Suprapubic skin (tissue), 4 donors: ENCODE results near the gene PRKCZ. TPM values are rescaled to one million over a fixed set of nuclear protein-coding genes. Genes with fewer than 3 reads are reported as not detected.

ENCODE experiments used
- DNase-seq, 2 donors: peaks; one replicate each; pipeline ENCODE4 v3.0.0-alpha.2; 2019; ENCODE audit warnings: low spot score in 2 of 2
- H3K27ac ChIP-seq: fragments of 200-600 bp; sonication (generic); one replicate; pipeline ENCODE4 v1.5.1; 2019
- H3K27me3 ChIP-seq: fragments of 200-600 bp; sonication (generic); one replicate; pipeline ENCODE4 v1.5.1; 2019
- H3K36me3 ChIP-seq: fragments of 200-600 bp; sonication (generic); one replicate; pipeline ENCODE4 v1.5.1; 2019
- H3K4me1 ChIP-seq: fragments of 200-600 bp; sonication (generic); one replicate; pipeline ENCODE4 v1.5.1; 2019
- H3K4me3 ChIP-seq: fragments of 200-600 bp; sonication (generic); one replicate; pipeline ENCODE4 v1.5.1; 2019; ENCODE audit warnings: mild to moderate bottlenecking
- H3K9me3 ChIP-seq: fragments of 200-600 bp; sonication (generic); one replicate; pipeline ENCODE4 v1.5.1; 2019
- EP300 ChIP-seq: sonication (generic); formaldehyde crosslinking; IDR thresholded peaks from one replicate; pipeline ENCODE4 v1.6.1; 2017; ENCODE audit warnings: antibody characterized with exemption
- POLR2A ChIP-seq, 2 donors: fragments of 450-650 bp; IDR thresholded peaks; one replicate each; pipeline ENCODE4 v1.6.1; 2017; ENCODE audit warnings: antibody characterized with exemption in 2 of 2, mild to moderate bottlenecking in 2 of 2, moderate library complexity in 2 of 2
- POLR2AphosphoS5 ChIP-seq, 3 donors: sonication (generic); formaldehyde crosslinking; IDR thresholded peaks; one replicate each; pipeline ENCODE4 v1.6.1; 2017; ENCODE audit warnings: antibody characterized with exemption in 3 of 3
- WGBS: methylation state at CpG from one replicate; pipeline ENCODE4 v1.1.5; 2018; 5-methylcytosine and 5-hydroxymethylcytosine counted together
- total RNA-seq, 4 donors: library from RNA; depleted of rRNA; stranded (reverse); fragments of >200 nt; gene quantifications; one replicate each; pipeline ENCODE4 v1.1.0, GENCODE V29; 2016
- TF ChIP-seq, protein P1 (sequence below), 2 donors: fragments of 200-600 bp in 1 of 2; fragments of 450-650 bp in 1 of 2; sonication (generic) in 1 of 2; IDR thresholded peaks; one replicate each; pipeline ENCODE4 v1.5.1; 2016 to 2019; ENCODE audit warnings: antibody characterized with exemption in 2 of 2, mild to moderate bottlenecking in 1 of 2, moderate library complexity in 1 of 2

Gene PRKCZ
- total RNA-seq, 4 donors from 2014 or later: 21.7 to 31.5 (median 25.4) TPM

DNA sequence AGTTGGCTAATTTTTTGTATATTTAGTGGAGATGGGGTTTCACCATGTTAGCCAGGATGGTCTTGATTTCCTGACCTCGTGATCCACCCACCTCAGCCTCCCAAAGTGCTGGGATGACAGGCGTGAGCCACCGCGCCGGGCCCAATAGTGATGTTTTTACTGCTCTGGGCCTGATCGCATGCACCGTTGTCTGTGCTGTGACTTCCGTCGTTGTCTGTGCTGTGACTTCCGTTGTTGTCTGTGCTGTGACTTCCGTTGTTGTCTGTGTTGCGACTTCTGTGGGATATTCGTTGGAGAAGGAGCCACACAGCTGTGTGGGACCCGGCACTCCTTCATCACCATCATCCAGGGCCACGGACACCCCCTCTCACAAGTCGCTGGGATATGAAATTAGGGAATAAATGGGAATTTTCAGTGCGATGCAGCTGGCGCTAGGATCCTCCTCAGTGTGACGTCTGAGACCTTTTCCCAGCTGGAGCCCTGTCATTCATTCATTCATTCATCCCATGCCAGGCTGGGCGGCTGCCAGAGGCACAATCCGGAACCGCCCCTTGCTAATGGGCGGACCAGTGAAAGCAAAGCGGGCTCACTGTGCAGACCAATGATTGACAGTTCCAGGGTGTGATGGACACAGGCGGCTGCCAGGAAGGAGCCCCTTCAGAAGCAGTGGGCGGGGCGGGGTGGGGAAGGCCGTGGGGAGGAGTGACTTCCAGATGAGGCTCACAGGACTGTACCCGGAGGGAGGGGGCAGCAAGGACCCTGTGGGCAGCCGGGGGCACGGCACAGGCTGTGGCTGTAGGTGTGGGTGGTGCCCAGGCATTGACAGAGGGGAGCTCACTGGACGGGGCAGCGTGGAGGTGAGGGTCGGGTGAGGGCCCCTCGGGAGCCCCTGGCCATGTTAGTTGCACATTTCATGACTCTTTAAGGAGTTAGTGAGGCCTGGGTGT is 48.9 kb downstream of the PRKCZ start:
- 88% methylated on average over 27 of the region's 35 CpGs for WGBS
- Histone ChIP-seq H3K27ac (no peak overlapping the region), H3K36me3 (peaks cover 5% of the 10 kb centered on the region), H3K4me3 (no peak overlapping the region), H3K4me1 (no peaks in the 10 kb centered on the region), H3K9me3 (no peaks in the 10 kb centered on the region), H3K27me3 (no peaks in the 10 kb centered on the region)
- DNase-seq: no peak
- TF ChIP-seq, protein P1, sequence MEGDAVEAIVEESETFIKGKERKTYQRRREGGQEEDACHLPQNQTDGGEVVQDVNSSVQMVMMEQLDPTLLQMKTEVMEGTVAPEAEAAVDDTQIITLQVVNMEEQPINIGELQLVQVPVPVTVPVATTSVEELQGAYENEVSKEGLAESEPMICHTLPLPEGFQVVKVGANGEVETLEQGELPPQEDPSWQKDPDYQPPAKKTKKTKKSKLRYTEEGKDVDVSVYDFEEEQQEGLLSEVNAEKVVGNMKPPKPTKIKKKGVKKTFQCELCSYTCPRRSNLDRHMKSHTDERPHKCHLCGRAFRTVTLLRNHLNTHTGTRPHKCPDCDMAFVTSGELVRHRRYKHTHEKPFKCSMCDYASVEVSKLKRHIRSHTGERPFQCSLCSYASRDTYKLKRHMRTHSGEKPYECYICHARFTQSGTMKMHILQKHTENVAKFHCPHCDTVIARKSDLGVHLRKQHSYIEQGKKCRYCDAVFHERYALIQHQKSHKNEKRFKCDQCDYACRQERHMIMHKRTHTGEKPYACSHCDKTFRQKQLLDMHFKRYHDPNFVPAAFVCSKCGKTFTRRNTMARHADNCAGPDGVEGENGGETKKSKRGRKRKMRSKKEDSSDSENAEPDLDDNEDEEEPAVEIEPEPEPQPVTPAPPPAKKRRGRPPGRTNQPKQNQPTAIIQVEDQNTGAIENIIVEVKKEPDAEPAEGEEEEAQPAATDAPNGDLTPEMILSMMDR (IDR thresholded peaks at IDR 0.05): no peak
- TF ChIP-seq POLR2A (IDR thresholded peaks at IDR 0.05): no peak
- TF ChIP-seq POLR2AphosphoS5 (IDR thresholded peaks at IDR 0.05): no peak
- TF ChIP-seq EP300: no peak

DNA sequence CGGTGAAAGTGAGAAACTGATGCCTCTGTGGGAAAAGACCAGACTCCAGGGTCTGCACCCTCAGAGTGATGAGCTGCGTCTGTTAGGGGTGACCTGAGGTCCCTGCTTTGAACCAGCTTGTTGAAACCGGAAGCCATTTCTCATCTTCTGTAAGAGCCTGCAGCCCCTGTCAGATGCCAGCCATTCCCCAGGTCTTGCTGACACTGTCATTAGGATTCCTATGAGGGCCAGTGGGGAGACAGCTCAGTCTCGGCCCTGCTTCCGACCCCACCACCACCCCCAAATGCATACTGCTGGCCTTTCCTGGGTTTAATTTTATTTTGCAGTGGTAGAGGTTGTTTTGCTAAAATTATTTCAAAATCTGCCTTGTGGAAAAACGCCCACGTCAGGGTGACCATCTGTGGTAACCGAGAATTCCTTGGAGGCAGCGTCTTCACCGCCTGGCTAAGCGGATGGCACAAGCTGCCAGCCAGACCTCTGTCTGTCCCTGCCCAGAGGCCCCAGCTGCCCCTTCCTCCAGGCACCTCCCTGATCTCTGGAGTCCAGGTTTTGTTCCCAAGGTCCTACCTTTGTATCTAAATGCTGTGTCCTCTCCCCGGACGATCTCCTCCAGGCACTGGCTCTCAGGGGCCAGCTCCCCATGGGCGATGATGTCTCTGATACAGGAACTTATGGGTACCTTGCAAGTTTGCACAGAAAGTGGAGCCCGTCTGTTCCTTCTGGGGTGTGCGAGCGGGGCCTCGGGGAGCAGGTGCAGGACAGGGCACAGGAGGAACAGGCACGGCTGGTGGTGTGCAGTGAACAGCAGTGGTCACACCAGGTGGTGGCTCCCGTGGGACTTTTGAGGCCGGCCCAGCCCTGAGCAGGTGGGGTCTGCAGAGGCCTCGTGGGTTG is 49.9 kb downstream of the PRKCZ start:
- 84% methylated on average over 21 of the region's 22 CpGs for WGBS
- H3K4me1 ChIP-seq: no peaks in the 10 kb centered on the region
- no peak overlapping the region for H3K27ac ChIP-seq
- peaks cover 5% of the 10 kb centered on the region for H3K36me3 ChIP-seq
- no peaks in the 10 kb centered on the region for H3K9me3 ChIP-seq
- DNase-seq: no peak
- H3K27me3 ChIP-seq: no peaks in the 10 kb centered on the region
- no peak overlapping the region for H3K4me3 ChIP-seq
- TF ChIP-seq, protein P1 (IDR thresholded peaks at IDR 0.05): no peak
- TF ChIP-seq POLR2A (IDR thresholded peaks at IDR 0.05) (no peak), EP300 (no peak), POLR2AphosphoS5 (IDR thresholded peaks at IDR 0.05) (no peak)

DNA sequence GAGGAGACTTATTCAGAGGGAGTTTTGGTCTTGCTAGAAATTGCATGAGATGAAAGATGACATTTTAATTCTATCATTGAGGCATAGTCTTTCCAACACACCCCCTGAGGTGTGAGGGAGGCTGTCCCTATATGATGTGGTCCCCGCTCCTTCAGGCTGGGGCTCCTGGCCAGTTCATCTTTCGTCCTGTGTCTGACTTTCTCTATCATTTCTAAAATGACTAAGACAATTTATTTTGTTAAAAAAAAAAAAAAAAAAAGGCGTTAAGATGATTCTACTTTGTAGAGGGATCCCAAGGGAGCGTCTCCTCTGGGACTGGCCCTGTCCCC is 50.5 kb downstream of the PRKCZ start:
- no peak overlapping the region for H3K27ac ChIP-seq
- TF ChIP-seq EP300 (no peak), POLR2A (IDR thresholded peaks at IDR 0.05) (no peak), POLR2AphosphoS5 (IDR thresholded peaks at IDR 0.05) (no peak)
- TF ChIP-seq, protein P1 (IDR thresholded peaks at IDR 0.05): no peak
- H3K4me1 ChIP-seq: no peaks in the 10 kb centered on the region
- DNase-seq: no peak
- no peak overlapping the region for H3K4me3 ChIP-seq
- H3K27me3 ChIP-seq: no peaks in the 10 kb centered on the region
- 83% methylated on average over 4 of the region's 4 CpGs for WGBS
- no peaks in the 10 kb centered on the region for H3K9me3 ChIP-seq
- peaks cover 5% of the 10 kb centered on the region for H3K36me3 ChIP-seq

DNA sequence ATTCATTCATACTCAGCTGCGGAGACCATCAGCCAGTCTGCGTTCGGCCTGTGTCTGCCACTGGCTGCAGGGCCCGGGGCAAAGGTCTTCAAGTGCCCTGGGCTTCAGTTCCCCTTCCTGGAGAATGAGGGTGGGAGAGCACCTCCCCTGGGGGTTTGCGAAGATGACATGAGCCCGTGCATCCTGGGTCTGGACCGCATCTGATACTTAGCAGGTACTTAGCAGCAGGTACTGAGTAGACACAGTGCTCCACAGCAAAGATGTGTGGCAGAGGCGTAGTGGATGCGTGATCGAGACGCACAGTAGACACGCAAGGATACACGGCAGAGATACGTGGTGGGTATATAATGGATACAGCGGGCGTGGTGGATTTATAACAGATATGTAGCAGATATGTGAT is 51.3 kb downstream of the PRKCZ start:
- no peak for TF ChIP-seq EP300
- TF ChIP-seq POLR2A (IDR thresholded peaks at IDR 0.05): no peak
- no peak for TF ChIP-seq POLR2AphosphoS5 (IDR thresholded peaks at IDR 0.05)
- TF ChIP-seq, protein P1 (IDR thresholded peaks at IDR 0.05): no peak
- H3K27me3 ChIP-seq: no peaks in the 10 kb centered on the region
- H3K36me3 ChIP-seq: peaks cover 9% of the 10 kb centered on the region
- no peak for DNase-seq
- H3K9me3 ChIP-seq: no peaks in the 10 kb centered on the region
- H3K4me3 ChIP-seq: no peak overlapping the region
- H3K4me1 ChIP-seq: no peaks in the 10 kb centered on the region
- WGBS: 92% methylated on average over 16 of the region's 16 CpGs
- H3K27ac ChIP-seq: no peak overlapping the region

DNA sequence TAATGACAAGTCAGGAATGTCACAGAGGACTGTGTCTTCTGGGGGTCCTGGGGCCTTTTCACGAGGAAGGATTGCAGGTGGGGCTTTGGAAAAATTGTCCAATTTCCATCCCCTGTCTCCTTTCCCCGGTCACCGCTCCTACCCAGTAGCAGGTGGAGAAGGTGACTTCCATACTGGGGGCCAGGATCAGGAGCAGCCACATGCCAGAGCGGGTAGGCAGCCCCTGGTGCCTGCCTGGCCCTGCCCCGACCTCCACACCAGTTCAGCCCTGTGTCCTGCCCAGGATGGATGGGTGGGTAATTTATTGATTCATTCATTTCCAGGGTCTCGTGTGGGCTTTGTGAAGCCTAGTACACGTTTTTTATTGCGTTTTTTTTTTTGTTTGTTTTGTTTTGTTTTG is 51.7 kb downstream of the PRKCZ start:
- no peak overlapping the region for H3K4me3 ChIP-seq
- no peak for TF ChIP-seq EP300
- TF ChIP-seq POLR2A (IDR thresholded peaks at IDR 0.05): no peak
- TF ChIP-seq, protein P1 (IDR thresholded peaks at IDR 0.05): no peak
- no peak for TF ChIP-seq POLR2AphosphoS5 (IDR thresholded peaks at IDR 0.05)
- no peaks in the 10 kb centered on the region for H3K9me3 ChIP-seq
- no peak for DNase-seq
- 90% methylated on average over 8 of the region's 8 CpGs for WGBS
- peaks cover 13% of the 10 kb centered on the region for H3K36me3 ChIP-seq
- H3K4me1 ChIP-seq: no peaks in the 10 kb centered on the region
- no peak overlapping the region for H3K27ac ChIP-seq
- no peaks in the 10 kb centered on the region for H3K27me3 ChIP-seq
